T1000 (cell line): ENCODE data around the gene C20orf144.
A peak's percentile ranks its signal among the peaks of the same experiment; 100 is the strongest.

Source experiments
- DNase-seq: peaks from one replicate; lab custom pipeline; 2025; ENCODE audit warnings: mixed read lengths; lab: John Stamatoyannopoulos, UW

C20orf144 gene

GRCh38 chr20:33664762-33665144 is 2.6 kb downstream of the C20orf144 start:
- no peak for DNase-seq

- DNase-seq: peak; percentile 94
These were observed 4.4 kb downstream of the C20orf144 start, which contains the start of gene ACTL10 for GRCh38 chr20:33666293-33667244. ACTL10 (plus strand) TSS chr20:33666943; CDS start chr20:33667498, 555 bp downstream.

- DNase-seq: no peak
These were observed 5.1 kb downstream of the C20orf144 start for GRCh38 chr20:33667245-33667675.

- peak; percentile 70 for DNase-seq
These were observed 5.7 kb downstream of the C20orf144 start for GRCh38 chr20:33667676-33668465.

- DNase-seq: no peak
These were observed 6.5 kb downstream of the C20orf144 start for GRCh38 chr20:33668466-33669155.

GRCh38 chr20:33669224-33669623 is 7.1 kb downstream of the C20orf144 start:
- no peak for DNase-seq

GRCh38 chr20:33669873-33670640 is 7.9 kb downstream of the C20orf144 start:
- DNase-seq: no peak

GRCh38 chr20:33670715-33671499 is 8.8 kb downstream of the C20orf144 start:
- DNase-seq: no peak

- DNase-seq: no peak
These were observed 9.6 kb downstream of the C20orf144 start for GRCh38 chr20:33671573-33672288.

GRCh38 chr20:33672426-33673113 is 10.4 kb downstream of the C20orf144 start:
- no peak for DNase-seq

GRCh38 chr20:33673114-33673409 is 10.9 kb downstream of the C20orf144 start:
- no peak for DNase-seq

GRCh38 chr20:33673410-33674293 is 11.5 kb downstream of the C20orf144 start:
- DNase-seq: no peak

GRCh38 chr20:33674294-33675135 is 12.4 kb downstream of the C20orf144 start, which contains the start of gene NECAB3:
NECAB3 (minus strand) TSS chr20:33674428; CDS start chr20:33674352, 76 bp downstream.
- DNase-seq: peak; percentile 68

- DNase-seq: no peak
These were observed 13.2 kb downstream of the C20orf144 start for GRCh38 chr20:33675136-33675959.

- no peak for DNase-seq
These were observed 14.0 kb downstream of the C20orf144 start for GRCh38 chr20:33676121-33676520.
